GM23248 (cell line): Measurements from ENCODE around the gene OR10J5.

Experiments
- EZH2 ChIP-seq: fragments of 200-600 bp; sonication (generic); IDR thresholded peaks from 2 replicates; pipeline ENCODE4 v1.6.1; 2018; ENCODE audit warnings: antibody characterized with exemption, mild to moderate bottlenecking; ENCODE audit not compliant: insufficient read depth, poor library complexity, severe bottlenecking
- EZH2phosphoT487 ChIP-seq: fragments of 200-600 bp; sonication (generic); IDR thresholded peaks from 2 replicates; pipeline ENCODE4 v1.6.1; 2018; ENCODE audit warnings: antibody characterized with exemption, moderate library complexity, mild to moderate bottlenecking, low read depth; ENCODE audit not compliant: insufficient read depth

GRCh38 chr1:159562680-159563079, 26.9 kb upstream of the OR10J5 start:
- TF ChIP-seq EZH2 (no peak), EZH2phosphoT487 (no peak)
